Neuron (in vitro differentiated cells): ENCODE data around the gene SVIL.
"Not testable (repeated sequence)": the region's sequence is repeated elsewhere in the genome, so short reads cannot be mapped to it uniquely, and the experiment has no call there.

Experiments used
- H2AFZ ChIP-seq: one replicate; pipeline ENCODE4 v1.6.1; 2013; ENCODE audit warnings: low read depth, mild to moderate bottlenecking, inconsistent platforms, low read length, moderate library complexity
- H3K27me3 ChIP-seq: one replicate; pipeline ENCODE4 v1.6.1; 2013; ENCODE audit warnings: low read length; ENCODE audit not compliant: insufficient read depth
- H3K36me3 ChIP-seq: one replicate; pipeline ENCODE4 v1.6.1; 2013; ENCODE audit warnings: low read length; ENCODE audit not compliant: insufficient read depth
- H3K4me1 ChIP-seq: one replicate; pipeline ENCODE4 v1.6.1; 2013; ENCODE audit warnings: low read length; ENCODE audit not compliant: insufficient read depth
- H3K4me3 ChIP-seq: 2 replicates; pipeline ENCODE4 v1.5.1; 2013; ENCODE audit warnings: mild to moderate bottlenecking, low read length, moderate library complexity
- H3K9me3 ChIP-seq: one replicate; pipeline ENCODE4 v1.6.1; 2013; ENCODE audit warnings: low read length

SVIL gene

GRCh38 chr10:29598851-29599311 lies 35.9 kb downstream of the SVIL start:
- Histone ChIP-seq H3K9me3 (no peaks in the 10 kb centered on the region), H3K4me3 (no peak overlapping the region), H3K4me1 (peaks cover 20% of the 10 kb centered on the region), H3K36me3 (no peaks in the 10 kb centered on the region), H2AFZ (no peak overlapping the region), H3K27me3 (no peaks in the 10 kb centered on the region)

GRCh38 chr10:29596826-29597225 lies 37.9 kb downstream of the SVIL start:
- no peak overlapping the region for H3K4me3 ChIP-seq
- no peaks in the 10 kb centered on the region for H3K27me3 ChIP-seq
- H2AFZ ChIP-seq = no peak overlapping the region
- H3K36me3 ChIP-seq = no peaks in the 10 kb centered on the region
- H3K9me3 ChIP-seq = no peaks in the 10 kb centered on the region
- H3K4me1 ChIP-seq = peaks cover 8% of the 10 kb centered on the region

GRCh38 chr10:29596356-29596755 lies 38.4 kb downstream of the SVIL start:
- Histone ChIP-seq H3K36me3 (no peaks in the 10 kb centered on the region), H3K4me3 (no peak overlapping the region), H3K9me3 (no peaks in the 10 kb centered on the region), H3K27me3 (no peaks in the 10 kb centered on the region), H2AFZ (no peak overlapping the region), H3K4me1 (peaks cover 8% of the 10 kb centered on the region)

DNA sequence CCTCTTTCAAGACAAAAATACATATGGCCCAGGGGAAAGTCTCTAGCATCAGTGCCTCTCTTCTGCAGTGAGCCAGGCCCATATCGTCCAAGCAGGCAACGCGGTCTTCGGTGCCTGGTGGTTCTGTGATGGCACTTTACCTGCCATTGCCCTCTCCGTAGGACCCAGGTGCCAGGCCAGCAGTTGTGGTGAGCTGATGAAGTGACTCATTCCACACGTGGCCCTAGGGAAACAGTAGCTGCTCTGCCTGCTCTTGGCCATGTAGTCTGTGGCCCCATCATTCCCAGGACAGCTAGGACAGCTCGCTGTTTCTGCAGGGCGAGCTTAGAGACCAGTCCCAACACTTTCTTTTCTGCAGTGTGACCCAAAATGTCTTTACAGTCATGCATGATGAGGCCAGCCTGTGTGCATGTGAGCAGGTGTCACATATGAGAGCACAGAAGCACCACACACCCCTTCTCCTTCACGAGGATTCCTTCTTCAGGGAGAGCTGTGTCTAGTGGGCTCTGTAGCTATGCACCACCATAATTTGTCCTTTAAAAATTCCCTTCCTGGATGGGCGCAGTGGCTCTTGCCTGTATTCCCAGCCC lies 39.0 kb downstream of the SVIL start:
- Histone ChIP-seq H3K4me1 (peaks cover 8% of the 10 kb centered on the region), H3K9me3 (no peaks in the 10 kb centered on the region), H2AFZ (no peak overlapping the region), H3K4me3 (no peak overlapping the region), H3K36me3 (no peaks in the 10 kb centered on the region), H3K27me3 (no peaks in the 10 kb centered on the region)

DNA sequence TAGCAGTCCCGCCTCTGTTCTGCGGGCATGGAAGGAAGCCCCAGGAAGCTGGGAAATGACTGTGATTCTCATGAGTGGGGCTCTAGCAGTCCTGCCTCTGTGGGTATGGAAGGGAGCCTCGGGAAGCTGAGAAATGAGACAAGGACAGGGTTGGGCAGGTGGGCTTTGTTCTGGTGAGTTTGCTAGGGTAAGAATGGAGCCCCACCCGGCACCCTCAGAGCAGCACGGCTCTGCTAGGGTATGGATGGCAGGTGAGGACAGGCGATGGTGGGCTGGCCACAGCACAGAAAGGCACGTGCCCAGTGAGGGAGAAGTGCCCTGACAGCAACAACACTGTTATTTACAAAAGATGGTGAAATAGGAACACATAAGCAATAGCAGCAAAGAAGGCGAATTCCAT lies 39.6 kb downstream of the SVIL start:
- Histone ChIP-seq H3K9me3 (no peaks in the 10 kb centered on the region), H2AFZ (no peak overlapping the region), H3K4me3 (no peak overlapping the region), H3K4me1 (peaks cover 10% of the 10 kb centered on the region), H3K36me3 (no peaks in the 10 kb centered on the region), H3K27me3 (no peaks in the 10 kb centered on the region)

GRCh38 chr10:29591651-29591968 lies 43.2 kb downstream of the SVIL start:
- Histone ChIP-seq H3K9me3 (no peaks in the 10 kb centered on the region), H3K27me3 (no peaks in the 10 kb centered on the region), H2AFZ (no peak overlapping the region), H3K4me3 (no peak overlapping the region), H3K36me3 (no peaks in the 10 kb centered on the region), H3K4me1 (peaks cover 20% of the 10 kb centered on the region)

DNA sequence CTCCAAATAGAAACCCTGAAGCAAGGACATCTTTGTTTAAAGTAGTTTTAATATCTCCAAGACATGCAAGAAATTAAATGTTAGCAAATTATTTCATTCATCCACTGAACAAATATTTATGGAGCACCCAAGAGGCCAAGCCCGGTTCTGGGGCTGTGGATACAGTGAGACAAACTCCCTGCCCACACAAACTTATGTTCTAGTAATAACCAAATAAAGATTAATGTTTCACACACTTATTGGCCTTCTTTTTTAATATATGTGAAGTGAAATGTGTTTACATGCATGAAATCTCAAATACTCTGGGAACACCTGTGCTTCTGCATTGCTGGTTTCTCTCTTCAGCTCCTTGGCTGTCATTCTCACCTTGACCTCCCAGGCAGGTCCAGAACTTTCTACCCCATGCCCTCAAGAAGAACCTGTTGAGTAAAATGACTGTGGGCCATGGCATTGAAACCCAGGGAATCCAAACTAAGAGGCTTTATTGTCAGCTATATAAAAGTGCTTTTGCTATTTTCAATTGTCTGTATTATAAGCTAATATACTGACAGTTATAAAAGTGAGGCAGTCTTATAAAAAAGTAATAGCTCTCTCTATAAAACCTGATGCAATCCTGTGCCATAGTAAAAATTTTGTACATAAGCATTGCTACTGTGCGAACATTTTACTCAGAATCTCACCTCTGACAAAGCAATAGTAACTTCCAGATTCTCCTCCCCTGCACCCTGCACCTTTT lies 43.7 kb downstream of the SVIL start:
- no peak overlapping the region for H3K4me3 ChIP-seq
- H3K27me3 ChIP-seq = no peaks in the 10 kb centered on the region
- H3K9me3 ChIP-seq = no peaks in the 10 kb centered on the region
- H3K36me3 ChIP-seq = no peaks in the 10 kb centered on the region
- H3K4me1 ChIP-seq = peaks cover 20% of the 10 kb centered on the region
- H2AFZ ChIP-seq = no peak overlapping the region

DNA sequence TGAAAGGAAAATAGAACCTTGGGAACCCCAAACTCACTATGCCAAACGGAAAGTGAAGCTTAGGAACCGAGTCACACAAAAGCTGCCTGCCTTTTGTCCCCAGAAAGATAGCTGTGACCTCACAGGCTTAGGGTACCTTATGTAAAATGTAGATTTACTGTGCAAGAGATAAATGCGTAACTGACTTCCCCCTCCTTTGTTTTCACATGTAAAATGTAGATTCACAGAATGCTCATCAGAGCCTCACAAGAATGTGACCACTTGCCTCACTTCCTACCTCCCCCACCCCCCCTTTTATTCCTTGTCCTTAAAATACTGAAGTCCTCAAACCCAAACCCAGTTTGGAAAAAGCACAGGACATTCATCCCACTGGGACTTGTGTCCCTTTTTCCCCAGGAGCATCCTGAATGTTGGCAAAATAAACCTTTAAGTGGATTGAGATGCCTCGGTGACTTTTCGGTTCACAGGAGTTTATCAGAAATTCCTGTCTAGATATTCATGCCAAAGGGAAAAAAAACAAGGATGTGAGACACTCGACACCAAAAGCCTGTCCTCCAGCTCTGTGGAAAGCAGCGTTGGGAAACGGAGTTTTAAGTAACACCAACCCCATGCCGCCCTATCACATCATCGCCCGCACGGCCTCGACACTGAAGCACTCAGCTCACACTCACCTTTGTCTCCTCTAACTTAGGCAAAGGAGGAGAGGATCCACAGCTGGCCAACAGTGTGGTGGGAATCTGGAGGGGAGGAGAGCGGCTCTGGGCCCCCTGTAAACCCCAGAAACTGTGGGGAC lies 45.9 kb downstream of the SVIL start:
- no peaks in the 10 kb centered on the region for H3K27me3 ChIP-seq
- H3K36me3 ChIP-seq = no peaks in the 10 kb centered on the region
- H3K4me3 ChIP-seq = no peak overlapping the region
- H2AFZ ChIP-seq = no peak overlapping the region
- H3K4me1 ChIP-seq = peaks cover 22% of the 10 kb centered on the region
- H3K9me3 ChIP-seq = no peaks in the 10 kb centered on the region

DNA sequence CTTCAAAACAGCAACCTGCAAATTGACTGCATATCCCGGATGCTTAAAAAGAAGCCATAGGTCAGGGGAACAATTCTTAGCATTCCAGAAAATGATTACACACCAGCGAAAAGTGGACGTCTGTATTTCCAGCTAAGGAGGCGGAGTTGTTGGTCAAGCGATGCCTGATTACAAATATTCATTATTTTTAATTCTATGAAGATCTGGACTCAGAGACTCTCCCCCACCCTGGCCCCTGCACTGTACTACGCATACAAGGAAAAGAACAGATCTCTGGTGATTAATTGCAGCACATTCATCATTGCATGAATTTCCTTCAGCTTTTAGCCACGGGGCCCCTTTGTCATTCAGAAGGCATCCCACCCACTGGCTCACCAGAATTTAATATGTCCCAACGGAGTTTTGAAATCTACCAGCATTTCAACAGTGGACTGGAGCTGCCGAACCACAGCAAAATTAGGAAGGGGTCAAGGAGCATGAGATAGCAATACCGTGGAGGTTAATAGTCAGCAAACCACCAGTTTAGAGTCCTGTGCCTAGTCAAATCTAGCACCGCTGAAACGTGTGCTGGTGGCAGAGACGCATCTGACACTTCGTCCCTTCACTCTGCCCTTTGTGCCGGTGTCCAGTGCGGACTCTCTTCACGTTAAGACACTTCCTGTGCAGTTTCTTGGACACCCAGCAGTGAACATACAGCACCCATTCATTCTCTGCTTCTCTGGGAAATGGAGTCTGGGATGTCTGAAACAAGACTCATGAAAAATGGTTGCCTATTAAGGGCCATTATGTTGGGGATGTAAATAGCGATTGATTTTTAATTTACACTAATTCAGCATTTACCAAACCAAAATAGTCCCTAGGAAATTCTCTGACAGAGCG lies 46.8 kb downstream of the SVIL start:
- not testable (repeated sequence) for H3K36me3 ChIP-seq, H3K4me3 ChIP-seq

DNA sequence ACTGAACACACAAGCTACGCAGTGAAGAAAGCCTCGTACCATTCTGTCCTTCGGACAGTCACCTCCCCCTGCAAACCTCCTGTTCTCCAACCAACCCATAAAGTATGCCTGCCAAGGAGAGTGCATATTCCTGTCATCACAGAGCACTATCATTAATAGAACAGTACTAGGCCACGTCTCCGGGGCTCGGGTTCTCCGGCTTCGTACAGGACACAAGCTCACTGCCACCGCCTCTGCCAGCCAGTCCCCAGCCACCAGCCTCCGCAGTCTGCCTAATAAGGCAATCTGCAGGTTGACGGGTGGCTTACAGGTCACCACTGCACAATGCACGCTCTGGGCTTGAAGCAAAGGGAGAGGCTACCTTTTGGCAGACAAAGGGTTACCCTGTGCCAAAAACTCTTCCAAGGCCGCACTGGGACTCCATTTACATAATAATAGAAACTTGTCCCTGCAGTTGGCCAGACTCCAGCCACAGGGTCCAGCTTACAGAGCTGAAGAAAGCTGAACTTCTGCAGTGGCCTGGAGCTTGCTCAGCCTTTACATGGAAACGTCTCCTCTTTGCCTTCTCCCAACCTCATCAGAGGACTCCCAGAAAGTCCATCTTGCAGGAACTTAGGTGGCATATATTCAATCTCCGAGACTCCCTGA lies 47.5 kb downstream of the SVIL start:
- not testable (repeated sequence) for H2AFZ ChIP-seq, H3K36me3 ChIP-seq, H3K9me3 ChIP-seq, H3K27me3 ChIP-seq, H3K4me3 ChIP-seq
- peaks cover 22% of the 10 kb centered on the region for H3K4me1 ChIP-seq

More for the DNA sequence above, 46.8 kb downstream of the SVIL start:
- not testable (repeated sequence) for H2AFZ ChIP-seq, H3K9me3 ChIP-seq, H3K27me3 ChIP-seq
- H3K4me1 ChIP-seq = peaks cover 22% of the 10 kb centered on the region

DNA sequence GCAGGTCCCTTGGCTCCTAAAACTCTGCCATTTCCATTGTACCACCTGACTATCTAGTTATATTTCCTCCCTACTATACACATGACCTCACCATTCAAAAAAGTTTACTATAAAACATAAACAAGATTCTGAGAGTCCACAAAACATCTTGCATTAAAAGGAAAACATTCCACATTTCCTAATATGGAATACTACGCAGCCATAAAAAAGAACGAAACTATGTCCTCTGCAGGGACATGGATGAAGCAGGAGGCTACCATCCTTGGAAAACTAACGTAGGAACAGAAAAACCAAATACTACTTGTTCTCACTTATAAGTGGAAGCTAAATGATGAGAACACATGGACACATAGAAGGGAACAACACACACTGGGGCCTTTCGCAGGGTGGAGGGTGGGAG lies 48.3 kb downstream of the SVIL start:
- H3K27me3 ChIP-seq = no peaks in the 10 kb centered on the region
- no peak overlapping the region for H3K4me3 ChIP-seq
- peaks cover 22% of the 10 kb centered on the region for H3K4me1 ChIP-seq
- H3K36me3 ChIP-seq = no peaks in the 10 kb centered on the region
- H3K9me3 ChIP-seq = no peaks in the 10 kb centered on the region
- H2AFZ ChIP-seq = no peak overlapping the region

- Histone ChIP-seq H3K36me3 (no peaks in the 10 kb centered on the region), H3K4me1 (peaks cover 22% of the 10 kb centered on the region), H3K27me3 (no peaks in the 10 kb centered on the region), H3K4me3 (no peak overlapping the region), H2AFZ (no peak overlapping the region), H3K9me3 (no peaks in the 10 kb centered on the region)
Observed at GRCh38 chr10:29585488-29585976, 49.2 kb downstream of the SVIL start.
